ENCODE results near the gene PLOD2. TPM values are rescaled to one million over a fixed set of nuclear protein-coding genes. Genes with fewer than 3 reads are reported as not detected.
A peak's percentile ranks its signal among the peaks of the same experiment; 100 is the strongest.

The PLOD2 gene
- total RNA-seq: 124 and 201 TPM in 2 replicates

GRCh38 chr3:146160964-146161662 lies at the start of gene PLOD2:
Gene PLOD2, minus strand, starts transcription at chr3:146161184. Its CDS starts 195 bp downstream, at chr3:146160989.
- DNase-seq: peak; percentile 90

- DNase-seq: no peak
Observed at GRCh38 chr3:146209371-146209770, 48.4 kb upstream of the PLOD2 start.

GRCh38 chr3:146203776-146204175 lies 42.8 kb upstream of the PLOD2 start:
- no peak for DNase-seq

DNA sequence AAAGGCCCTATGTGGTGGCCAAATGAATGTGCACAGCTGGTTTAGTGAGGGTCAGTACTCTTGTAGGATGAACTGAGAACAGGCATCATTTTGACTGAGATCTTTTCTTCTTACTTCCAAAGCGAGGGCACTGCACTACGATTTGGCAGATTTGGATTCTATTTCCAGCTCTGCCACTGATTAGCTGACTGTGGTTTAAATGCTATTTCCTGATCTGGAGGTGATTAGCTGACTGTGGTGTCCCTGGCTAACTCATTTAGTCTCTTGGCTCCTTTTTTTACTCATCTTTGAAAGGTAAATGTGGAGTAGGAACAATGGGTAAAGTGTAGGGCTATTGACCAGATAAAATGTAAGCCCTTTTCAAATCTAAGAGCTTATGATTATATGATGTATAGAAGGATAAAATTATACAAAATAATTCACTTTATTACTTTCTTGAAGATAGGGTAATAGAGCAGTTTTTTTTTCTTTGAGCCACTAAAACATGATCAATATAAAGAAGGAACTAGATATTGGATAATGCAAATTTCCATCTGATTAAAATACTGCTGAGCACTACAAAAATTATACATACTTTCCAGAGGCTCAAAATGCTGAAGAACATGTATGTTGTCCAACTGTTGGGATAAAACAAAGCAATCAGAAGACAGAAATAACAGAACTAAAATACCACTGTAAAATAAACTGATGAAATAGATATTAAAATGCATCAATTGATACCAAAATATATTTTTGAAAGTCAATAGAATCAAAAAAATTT lies 39.7 kb upstream of the PLOD2 start:
- no peak for DNase-seq

DNA sequence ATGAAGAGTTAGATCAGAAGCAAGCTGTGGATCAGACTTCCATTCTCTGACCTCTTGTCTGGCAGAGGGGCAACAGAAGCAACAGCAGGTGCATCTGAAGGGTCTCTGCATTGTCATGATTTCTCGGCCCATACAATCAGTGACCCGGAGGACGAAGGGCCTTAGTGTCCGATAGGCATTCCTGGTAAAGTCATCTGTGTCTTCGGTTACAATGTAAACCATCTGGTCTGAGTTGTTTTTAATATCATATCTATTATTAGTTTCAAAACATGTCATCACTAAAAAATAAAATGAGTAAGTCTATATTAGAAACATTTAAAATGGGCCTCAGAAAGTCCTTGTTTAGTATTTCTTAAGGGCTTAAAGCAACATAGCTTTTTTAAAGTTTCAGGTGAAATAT lies 38.8 kb upstream of the PLOD2 start:
- DNase-seq: no peak

GRCh38 chr3:146196789-146197188 lies 35.8 kb upstream of the PLOD2 start:
- DNase-seq: no peak

GRCh38 chr3:146195605-146196004 lies 34.6 kb upstream of the PLOD2 start:
- DNase-seq: no peak

GRCh38 chr3:146195030-146195429 lies 34.0 kb upstream of the PLOD2 start:
- DNase-seq: peak; percentile 95

GRCh38 chr3:146191051-146191450 lies 30.1 kb upstream of the PLOD2 start:
- DNase-seq: no peak

DNA sequence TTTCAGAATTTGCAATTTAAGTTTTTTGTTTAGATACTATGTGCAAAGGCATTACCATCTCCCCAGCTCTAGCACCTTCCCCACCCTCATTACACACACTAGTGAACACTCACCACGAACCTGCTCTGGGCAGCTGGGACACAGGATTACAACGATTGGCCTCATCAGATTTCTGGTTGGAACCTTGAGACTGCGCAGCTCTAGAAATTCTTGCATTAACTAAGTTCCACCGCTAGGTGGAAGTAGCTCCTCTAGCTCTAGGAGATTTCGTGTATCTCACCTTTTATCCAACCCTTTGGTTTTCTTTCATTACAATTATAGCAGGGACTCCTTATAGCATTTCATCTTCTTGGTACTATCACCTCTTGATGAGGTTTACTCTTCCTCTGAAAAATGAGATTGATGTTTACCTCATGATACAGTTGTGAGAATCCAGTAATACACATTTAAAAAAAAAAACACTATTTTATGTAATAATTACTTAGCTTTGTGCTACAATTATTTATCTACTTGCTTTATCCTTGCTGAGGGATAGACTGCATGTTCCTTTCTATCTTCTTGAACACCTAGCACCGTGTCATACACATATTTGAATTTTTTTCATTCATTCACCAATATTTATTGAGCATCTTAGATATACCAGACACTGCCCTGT lies 28.7 kb upstream of the PLOD2 start:
- DNase-seq: peak; percentile 80

DNA sequence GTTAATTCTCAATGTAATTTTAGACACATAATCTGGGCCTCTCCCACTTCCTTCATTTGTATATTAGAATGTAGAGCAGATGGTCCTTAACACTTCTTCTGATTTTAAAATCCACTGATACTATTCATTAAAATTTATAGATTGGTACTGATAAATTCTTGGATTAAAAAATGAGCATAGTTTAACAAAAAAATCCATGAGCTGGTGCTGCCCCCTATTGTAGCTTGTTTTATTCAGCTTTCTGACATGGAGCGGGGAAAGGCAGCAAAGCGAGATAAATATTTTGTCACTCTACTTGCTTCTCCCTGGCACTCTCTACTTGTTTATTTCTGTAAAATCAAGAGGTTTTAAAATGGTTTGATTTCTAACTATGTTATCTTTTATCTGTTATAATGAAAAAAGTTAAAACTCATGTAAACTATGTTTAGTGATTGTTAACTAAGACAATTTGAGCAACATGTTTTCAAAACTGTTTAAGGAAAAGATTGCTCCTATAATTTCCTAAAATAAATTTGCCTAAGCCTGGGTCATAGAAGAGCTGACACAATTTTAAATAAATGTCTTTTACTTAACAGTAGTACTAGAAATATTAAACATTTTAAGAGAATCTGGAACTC lies 26.5 kb upstream of the PLOD2 start:
- peak; percentile 64 for DNase-seq

DNA sequence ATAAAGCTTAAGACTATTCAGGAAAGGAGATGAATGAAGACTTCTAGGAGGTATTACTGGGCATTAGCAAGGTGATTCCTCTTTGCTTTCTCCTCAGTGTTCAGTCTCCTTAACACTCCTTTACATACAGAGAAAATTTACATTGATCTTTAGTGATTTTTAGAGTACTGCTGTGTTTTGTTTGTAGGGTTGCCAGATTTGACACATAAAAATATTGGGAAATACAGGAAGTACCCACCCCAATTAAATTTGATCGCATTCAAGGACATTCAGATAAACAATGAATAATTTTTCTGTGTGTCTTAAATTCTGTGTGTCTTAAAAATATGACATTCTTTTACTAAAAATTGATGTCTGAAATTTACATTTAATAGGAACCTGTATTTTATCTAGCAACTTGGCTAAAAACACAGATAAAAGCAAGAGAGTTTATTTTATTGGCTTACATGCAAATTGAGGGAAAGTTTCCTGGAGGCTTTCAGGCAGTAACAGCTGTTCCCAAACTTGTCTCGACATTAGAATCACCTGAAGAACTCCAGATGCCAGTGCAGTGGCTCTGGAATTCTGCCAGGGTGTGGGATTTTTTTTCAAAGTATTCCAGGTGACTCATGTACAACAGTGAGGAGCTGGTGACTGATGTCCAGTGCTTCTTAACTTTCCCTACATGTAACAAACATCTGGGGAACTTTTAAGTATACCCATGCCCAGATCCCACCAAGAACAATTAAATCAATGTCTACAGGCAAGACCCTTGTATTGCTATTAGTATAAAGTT lies 23.4 kb upstream of the PLOD2 start:
- peak; percentile 60 for DNase-seq

- DNase-seq: no peak
Observed at GRCh38 chr3:146181216-146181615, 20.2 kb upstream of the PLOD2 start.

DNA sequence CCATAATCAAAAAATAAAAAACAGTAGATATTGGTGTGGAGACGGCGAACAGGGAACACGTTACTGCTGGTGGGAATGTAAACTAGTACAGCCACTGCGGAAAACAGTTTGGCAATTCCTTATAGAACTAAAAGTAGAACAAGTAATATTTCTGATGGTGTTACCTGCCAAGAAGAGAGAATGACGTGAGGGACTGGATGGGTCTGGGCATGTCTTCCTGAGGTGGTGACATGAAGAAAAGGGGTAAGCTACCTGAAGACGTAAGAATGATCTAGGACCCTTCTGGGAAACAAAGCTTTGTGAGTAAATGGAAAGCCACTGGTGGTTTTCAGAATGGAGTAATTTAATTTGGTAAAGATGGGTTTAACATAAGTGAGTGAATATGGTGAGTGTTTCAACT lies 19.4 kb upstream of the PLOD2 start:
- DNase-seq: no peak

DNA sequence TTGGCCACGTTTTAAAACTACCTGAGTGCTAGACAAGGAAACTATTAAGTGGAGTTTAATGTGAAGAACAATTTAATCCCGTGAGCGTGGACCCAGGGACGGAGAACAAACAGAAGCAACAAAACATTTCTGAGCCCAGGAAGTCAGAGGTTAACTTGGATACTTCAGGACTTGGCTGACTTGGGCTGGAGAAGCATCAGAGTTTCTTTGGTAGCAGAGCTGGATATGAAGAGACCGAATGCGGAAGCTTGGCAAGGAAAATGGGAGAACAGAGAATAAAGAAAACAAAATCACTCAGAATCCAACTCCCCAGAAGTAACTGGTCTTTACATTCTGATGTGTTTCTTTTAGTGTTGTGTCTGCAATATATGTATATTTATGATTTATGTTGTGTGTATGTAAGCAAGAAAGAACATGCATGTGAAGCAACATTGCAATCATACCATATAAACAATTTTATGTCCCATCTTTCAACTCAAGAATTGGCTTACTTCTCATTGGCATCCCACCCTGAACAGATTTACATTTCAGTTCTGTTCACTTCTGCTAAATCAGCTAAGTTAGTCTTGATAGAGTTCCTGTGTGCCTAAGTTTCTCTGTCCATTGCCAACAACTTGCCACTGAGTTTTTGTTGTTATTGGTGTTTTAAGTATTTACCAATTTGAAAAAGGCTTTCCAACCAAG lies 17.2 kb upstream of the PLOD2 start:
- DNase-seq: no peak

GRCh38 chr3:146177519-146177918 lies 16.5 kb upstream of the PLOD2 start:
- DNase-seq: no peak

DNA sequence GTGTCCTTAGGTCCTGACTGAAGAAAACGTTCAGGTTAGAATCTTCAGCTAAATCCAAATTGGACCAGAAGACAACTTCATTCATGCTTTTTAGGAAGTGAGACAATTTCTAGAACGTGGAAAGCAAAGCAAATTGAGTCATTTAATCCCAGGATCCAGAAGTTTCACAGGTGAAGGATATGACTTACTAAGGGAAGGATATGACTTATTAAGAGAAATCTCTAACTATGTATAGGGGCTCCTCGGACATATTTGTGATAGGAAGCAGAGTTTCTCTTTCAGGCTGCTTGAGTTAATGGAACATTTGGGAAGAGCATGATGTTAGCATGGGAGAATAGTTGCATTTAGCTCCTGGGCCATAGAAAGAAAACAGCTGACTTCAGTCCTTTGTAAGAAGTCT lies 16.1 kb upstream of the PLOD2 start:
- DNase-seq: peak; percentile 92

DNA sequence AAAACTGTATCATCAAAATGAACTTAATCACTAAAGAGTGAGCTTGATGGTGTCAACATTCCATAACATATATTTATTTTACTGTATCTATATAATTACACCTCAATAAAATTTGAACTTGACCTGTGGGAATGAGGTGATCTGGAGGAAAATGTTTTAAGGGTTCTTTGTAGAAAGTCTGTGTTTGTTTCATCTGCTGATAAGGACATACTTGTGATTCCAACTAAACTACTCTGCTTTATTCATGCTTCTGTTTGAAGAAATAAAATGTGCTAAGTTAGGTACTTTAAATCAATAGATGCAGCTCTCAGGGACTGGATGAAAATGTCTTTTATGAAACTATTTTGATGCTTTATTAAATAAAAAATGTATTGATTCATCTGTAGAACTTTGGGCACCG lies 11.6 kb upstream of the PLOD2 start:
- no peak for DNase-seq

DNA sequence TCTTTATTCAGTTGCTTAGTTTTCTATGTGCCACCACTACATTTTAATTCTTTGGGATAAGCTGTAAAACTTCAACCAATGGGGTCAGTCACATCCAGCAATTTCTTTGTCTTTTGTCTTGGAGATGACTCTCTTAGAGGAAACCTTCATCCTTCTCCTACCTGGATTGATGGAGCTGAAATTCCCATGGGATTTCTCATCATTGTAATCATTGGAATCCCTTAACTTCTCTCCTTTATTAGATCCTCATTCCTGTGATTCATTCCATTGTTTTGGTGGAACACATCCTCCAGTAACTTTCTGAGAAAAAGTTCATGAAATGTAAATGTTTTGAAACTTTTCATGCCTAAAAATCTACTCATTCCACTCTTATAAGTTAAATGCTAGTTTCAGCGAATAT lies 9.6 kb upstream of the PLOD2 start:
- no peak for DNase-seq

GRCh38 chr3:146169891-146170290 lies 8.9 kb upstream of the PLOD2 start:
- no peak for DNase-seq

GRCh38 chr3:146166826-146167225 lies 5.8 kb upstream of the PLOD2 start:
- DNase-seq: peak; percentile 67

DNA sequence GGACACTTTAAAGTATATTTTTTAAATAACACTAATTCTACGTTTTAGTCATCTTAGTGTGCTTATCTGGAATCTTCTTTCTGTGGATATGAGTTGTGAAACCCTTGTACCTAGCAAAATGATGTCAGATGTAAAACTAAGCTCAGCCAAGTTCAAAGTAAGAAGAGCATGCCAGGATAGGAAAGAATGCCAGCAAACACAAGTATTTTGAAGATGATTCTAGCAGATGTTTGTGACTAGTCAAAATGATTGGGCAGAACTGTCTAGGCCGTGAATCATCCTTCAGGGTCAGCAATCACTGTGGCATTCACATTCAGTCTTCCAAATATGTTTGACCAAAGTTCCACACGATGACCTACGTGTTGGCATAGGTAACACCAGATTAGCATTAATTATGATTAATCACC lies 5.4 kb upstream of the PLOD2 start:
- DNase-seq: peak; percentile 69
